CD14-positive monocyte (primary cell): Measurements from ENCODE around the gene PRSS3. TPM values are rescaled to one million over a fixed set of nuclear protein-coding genes. Genes with fewer than 3 reads are reported as not detected.

Source experiments
- DNase-seq, 3 donors: peaks; one replicate each; pipeline ENCODE4 v3.0.0-alpha.2; 2011 to 2022
- H2AFZ ChIP-seq: 2 replicates; pipeline ENCODE4 v1.6.0; 2012; ENCODE audit warnings: mild to moderate bottlenecking, low read depth, low read length, inconsistent platforms; ENCODE audit not compliant: insufficient read depth, poor library complexity, severe bottlenecking
- H3K27ac ChIP-seq, 2 donors: 1 replicate in 1 of 2; 2 replicates in 1 of 2; pipeline ENCODE4 v1.5.1; 2012 to 2013; ENCODE audit warnings: low read length in 2 of 2, control low read depth in 1 of 2, inconsistent platforms in 1 of 2, low read depth in 1 of 2, mild to moderate bottlenecking in 1 of 2
- H3K27me3 ChIP-seq, 2 donors: one replicate each; pipeline versions ENCODE4 v1.6.0 to v1.6.1; 2011 to 2013; ENCODE audit warnings: low read length in 2 of 2; ENCODE audit not compliant: control insufficient read depth in 2 of 2, insufficient read depth in 2 of 2
- H3K36me3 ChIP-seq, 2 donors: replicated peaks in 1 of 2; 1 replicate in 1 of 2; 2 replicates in 1 of 2; pipeline versions ENCODE4 v1.5.1 to v1.6.1; 2012 to 2013; ENCODE audit warnings: low read length in 2 of 2, control low read depth in 1 of 2, inconsistent platforms in 1 of 2, mild to moderate bottlenecking in 1 of 2; ENCODE audit not compliant: insufficient read depth in 2 of 2, control insufficient read depth in 1 of 2
- H3K4me1 ChIP-seq, 2 donors: 1 replicate in 1 of 2; 2 replicates in 1 of 2; pipeline versions ENCODE4 v1.5.1 to v1.6.1; 2012 to 2013; ENCODE audit warnings: low read length in 2 of 2, control low read depth in 1 of 2, inconsistent platforms in 1 of 2, mild to moderate bottlenecking in 1 of 2, moderate library complexity in 1 of 2; ENCODE audit not compliant: insufficient read depth in 2 of 2, control insufficient read depth in 1 of 2
- H3K4me2 ChIP-seq: replicated peaks from 2 replicates; pipeline ENCODE3; 2012; ENCODE audit warnings: low read length, moderate library complexity, mild to moderate bottlenecking; ENCODE audit not compliant: poor library complexity, severe bottlenecking; ENCODE audit errors: extremely low read depth
- H3K4me3 ChIP-seq, 3 experiments: fragments of 200-600 bp in 1 of 3; sonication (generic) in 1 of 3; replicated peaks in 1 of 3; 1 replicate in 2 of 3; 2 replicates in 1 of 3; pipeline ENCODE4 v1.5.1; 2011 to 2013; ENCODE audit warnings: low read length in 3 of 3, mild to moderate bottlenecking in 3 of 3, control low read depth in 2 of 3, low read depth in 2 of 3, inconsistent platforms in 1 of 3, moderate library complexity in 1 of 3
- H3K79me2 ChIP-seq: 2 replicates; pipeline ENCODE4 v1.6.0; 2012; ENCODE audit warnings: mild to moderate bottlenecking, control low read depth, inconsistent platforms, low read length, moderate library complexity; ENCODE audit not compliant: insufficient read depth
- H3K9ac ChIP-seq: 2 replicates; pipeline ENCODE4 v1.6.0; 2017; ENCODE audit warnings: low read length, mild to moderate bottlenecking; ENCODE audit not compliant: insufficient read depth, poor library complexity, severe bottlenecking
- H3K9me3 ChIP-seq, 2 donors: replicated peaks in 1 of 2; 1 replicate in 1 of 2; 2 replicates in 1 of 2; pipeline versions ENCODE4 v1.5.1 to v1.6.1; 2012 to 2013; ENCODE audit warnings: low read length in 2 of 2, control low read depth in 1 of 2; ENCODE audit not compliant: control insufficient read depth in 1 of 2, insufficient read depth in 1 of 2
- H4K20me1 ChIP-seq: 2 replicates; pipeline ENCODE4 v1.6.0; 2012; ENCODE audit warnings: mild to moderate bottlenecking, low read length, control low read depth, moderate library complexity; ENCODE audit not compliant: insufficient read depth
- H3K27ac Mint-ChIP-seq, 7 donors: one replicate each; pipeline ENCODE4 v1.8.0; 2020; ENCODE audit warnings: mild to moderate bottlenecking in 7 of 7, mixed read lengths in 7 of 7, moderate library complexity in 6 of 7, inconsistent platforms in 2 of 7
- H3K27me3 Mint-ChIP-seq, 3 donors: one replicate each; pipeline ENCODE4 v1.8.0; 2021 to 2022; ENCODE audit warnings: low read depth in 3 of 3, mild to moderate bottlenecking in 3 of 3, mixed read lengths in 3 of 3, moderate library complexity in 3 of 3, inconsistent platforms in 1 of 3
- H3K36me3 Mint-ChIP-seq, 2 donors: one replicate each; pipeline ENCODE4 v1.8.0; 2020; ENCODE audit warnings: mixed read lengths in 2 of 2, inconsistent platforms in 1 of 2, mild to moderate bottlenecking in 1 of 2
- H3K4me1 Mint-ChIP-seq: one replicate; pipeline ENCODE4 v1.8.0; 2020; ENCODE audit warnings: mild to moderate bottlenecking, mixed read lengths
- H3K4me3 Mint-ChIP-seq, 2 donors: one replicate each; pipeline ENCODE4 v1.8.0; 2020; ENCODE audit warnings: mild to moderate bottlenecking in 2 of 2, mixed read lengths in 2 of 2, moderate library complexity in 1 of 2
- H3K9me3 Mint-ChIP-seq, 7 donors: one replicate each; pipeline ENCODE4 v1.8.0; 2020 to 2022; ENCODE audit warnings: mixed read lengths in 7 of 7, mild to moderate bottlenecking in 6 of 7, moderate library complexity in 6 of 7, inconsistent platforms in 2 of 7
- CTCF ChIP-seq: fragments of 200-600 bp; IDR thresholded peaks from one replicate; pipeline ENCODE4 v1.8.0; 2022; ENCODE audit warnings: antibody characterized with exemption, mild to moderate bottlenecking
- WGBS: methylation state at CpG from one replicate; pipeline ENCODE4 v1.1.5; 2013; ENCODE audit warnings: missing lambda C conversion rate; ENCODE audit not compliant: insufficient coverage; 5-methylcytosine and 5-hydroxymethylcytosine counted together
- intact Hi-C, 2 donors: fragments of 100-400 bp; cut with micrococcal nuclease; formaldehyde crosslinking; loops; one replicate each; pipeline versions ENCODE4 v1.15.0 to v1.15.1; 2023
- polyA plus RNA-seq, 3 donors: library from polyadenylated mRNA; depleted of rRNA in 1 of 3; unstranded in 2 of 3; stranded (reverse) in 1 of 3; fragments of 300-500 nt in 2 of 3; fragments of >200 nt in 1 of 3; fragmentation: Illumina TruSeq in 2 of 3; gene quantifications; 1 replicate in 2 of 3; 2 replicates in 1 of 3; pipeline ENCODE4 v1.2.3, GENCODE V29; 2012 to 2021

Gene PRSS3
- polyA plus RNA-seq, 3 donors: not detected

- Mint-ChIP-seq H3K27me3 (peaks cover 4 to 11% (median 9%) of the 10 kb centered on the region in 3 donors), H3K4me1 (peaks cover 11% of the 10 kb centered on the region), H3K9me3 (peaks cover 0 to 1% (median 0%) of the 10 kb centered on the region in 7 donors), H3K27ac (no peak overlapping the region), H3K4me3 (no peak overlapping the region), H3K36me3 (no peaks in the 10 kb centered on the region)
- Histone ChIP-seq H3K4me3 (no peak overlapping the region), H3K9ac (no peak overlapping the region), H3K27me3 (no peaks in the 10 kb centered on the region), H3K9me3 (no peaks in the 10 kb centered on the region), H2AFZ (no peak overlapping the region), H4K20me1 (no peaks in the 10 kb centered on the region), H3K36me3 (no peaks in the 10 kb centered on the region), H3K27ac (no peak overlapping the region), H3K79me2 (no peaks in the 10 kb centered on the region), H3K4me1 (no peaks in the 10 kb centered on the region), H3K4me2 (no peak overlapping the region)
- intact Hi-C loops: loop anchor here in 1 of 2 donors (5.0 kb wide), 1 partner anchor 48 kb away; no protein-coding TSS in a partner anchor
- no peak for TF ChIP-seq CTCF
- no peak for DNase-seq
Observed at GRCh38 chr9:33780276-33780675, 15.1 kb upstream of the PRSS3 start.

- H3K4me1 ChIP-seq: no peaks in the 10 kb centered on the region
- H2AFZ ChIP-seq: no peak overlapping the region
- no peaks in the 10 kb centered on the region for H3K27me3 ChIP-seq
- Mint-ChIP-seq H3K36me3 (no peaks in the 10 kb centered on the region), H3K4me1 (peaks cover 11% of the 10 kb centered on the region), H3K27me3 (peaks cover 4 to 9% (median 5%) of the 10 kb centered on the region in 3 donors), H3K9me3 (peaks cover 0 to 1% (median 0%) of the 10 kb centered on the region in 7 donors), H3K4me3 (no peak overlapping the region), H3K27ac (no peak overlapping the region)
- no peaks in the 10 kb centered on the region for H3K79me2 ChIP-seq
- H3K4me2 ChIP-seq: no peak overlapping the region
- no peaks in the 10 kb centered on the region for H3K36me3 ChIP-seq
- DNase-seq: no peak
- H3K27ac ChIP-seq: no peak overlapping the region
- H3K4me3 ChIP-seq: no peak overlapping the region
- intact Hi-C loops: loop anchor here in 1 of 2 donors (5.0 kb wide), 1 partner anchor 49 kb away; no protein-coding TSS in a partner anchor
- WGBS: 100% methylated on average over 1 of the region's 1 CpG
- no peaks in the 10 kb centered on the region for H4K20me1 ChIP-seq
- TF ChIP-seq CTCF: no peak
- no peaks in the 10 kb centered on the region for H3K9me3 ChIP-seq
- H3K9ac ChIP-seq: no peak overlapping the region
Observed at GRCh38 chr9:33781736-33782135, 13.6 kb upstream of the PRSS3 start.
